K562 (cell line): ENCODE measurements around the gene EXT2.

ENCODE experiments used
- CBX3 ChIP-seq, 2 experiments: IDR thresholded peaks; 1 replicate in 1 of 2; 2 replicates in 1 of 2; pipeline ENCODE4 v1.6.1; 2012; ENCODE audit warnings: inconsistent platforms in 2 of 2, low read length in 2 of 2, borderline replicate concordance in 1 of 2, control low read depth in 1 of 2
- CEBPZ ChIP-seq: fragments of 150-350 bp; IDR thresholded peaks from 2 replicates; pipeline ENCODE4 v1.6.1; 2014; ENCODE audit warnings: low read depth, mild to moderate bottlenecking, low read length, borderline replicate concordance
- CHCHD3 ChIP-seq: fragments of 250-450 bp; sonication (Bioruptor Pico); IDR thresholded peaks from 2 replicates; pipeline ENCODE4 v2.1.2; 2022; ENCODE audit warnings: mild to moderate bottlenecking
- KAT2B ChIP-seq: IDR thresholded peaks from one replicate; pipeline ENCODE4 v1.6.1; 2012; ENCODE audit warnings: low read depth, mild to moderate bottlenecking, control low read depth, inconsistent platforms, low read length, moderate library complexity
- TBL1XR1 ChIP-seq, 2 experiments: IDR thresholded peaks; 2 replicates each; pipeline ENCODE4 v1.6.1; 2012; ENCODE audit warnings: improper control_type of control experiment in 2 of 2, low read length in 2 of 2, mild to moderate bottlenecking in 1 of 2
- XRCC5 ChIP-seq: fragments of 200-400 bp; formaldehyde crosslinking; IDR thresholded peaks from 2 replicates; pipeline ENCODE4 v1.6.1; 2017; ENCODE audit warnings: low read depth, mild to moderate bottlenecking, low read length
- ZC3H4 ChIP-seq: sonication (generic); formaldehyde crosslinking; IDR thresholded peaks from 2 replicates; pipeline ENCODE4 v1.9.0; 2021; ENCODE audit warnings: missing genetic modification reagents, borderline replicate concordance
- ZNF507 ChIP-seq: conservative IDR thresholded peaks from 2 replicates; pipeline ENCODE4 v1.6.1; 2017; ENCODE audit warnings: missing genetic modification characterization, missing compliant biosample characterization
- TF ChIP-seq, protein P1 (sequence below), 3 experiments: IDR thresholded peaks in 2 of 3; conservative IDR thresholded peaks in 1 of 3; 2 replicates each; pipeline ENCODE4 v1.5.1; 2011 to 2012; ENCODE audit warnings: low read length in 3 of 3, mild to moderate bottlenecking in 3 of 3, control low read depth in 2 of 3, improper control_type of control experiment in 1 of 3, inconsistent platforms in 1 of 3, low read depth in 1 of 3, mixed read lengths in 1 of 3, moderate library complexity in 1 of 3; ENCODE audit not compliant: insufficient read depth in 2 of 3
- TF ChIP-seq, protein P2 (sequence below), 2 experiments: fragments of 450-650 bp in 1 of 2; sonication (generic) in 1 of 2; formaldehyde crosslinking in 1 of 2; IDR thresholded peaks in 1 of 2; conservative IDR thresholded peaks in 1 of 2; 2 replicates each; pipeline versions ENCODE4 v1.6.1 to v1.8.1; 2016 to 2023; ENCODE audit warnings: mild to moderate bottlenecking in 2 of 2, moderate library complexity in 2 of 2, inconsistent platforms in 1 of 2, missing genetic modification reagents in 1 of 2

GRCh38 chr11:44116234-44116830, 20.9 kb downstream of the EXT2 start:
- TF ChIP-seq ZNF507 (tag) (no peak), CEBPZ (no peak), TBL1XR1 (IDR thresholded peaks at IDR 0.05; ENCODE audit: low read length in 2 of 2) (no peak), KAT2B (no peak), CHCHD3 (CRISPR knock-in tag) (no peak), XRCC5 (no peak), CBX3 (IDR thresholded peaks at IDR 0.05; ENCODE audit: borderline replicate concordance in 1 of 2, low read length in 2 of 2) (no peak), ZC3H4 (CRISPR knock-in tag) (no peak)
- TF ChIP-seq, protein P1, sequence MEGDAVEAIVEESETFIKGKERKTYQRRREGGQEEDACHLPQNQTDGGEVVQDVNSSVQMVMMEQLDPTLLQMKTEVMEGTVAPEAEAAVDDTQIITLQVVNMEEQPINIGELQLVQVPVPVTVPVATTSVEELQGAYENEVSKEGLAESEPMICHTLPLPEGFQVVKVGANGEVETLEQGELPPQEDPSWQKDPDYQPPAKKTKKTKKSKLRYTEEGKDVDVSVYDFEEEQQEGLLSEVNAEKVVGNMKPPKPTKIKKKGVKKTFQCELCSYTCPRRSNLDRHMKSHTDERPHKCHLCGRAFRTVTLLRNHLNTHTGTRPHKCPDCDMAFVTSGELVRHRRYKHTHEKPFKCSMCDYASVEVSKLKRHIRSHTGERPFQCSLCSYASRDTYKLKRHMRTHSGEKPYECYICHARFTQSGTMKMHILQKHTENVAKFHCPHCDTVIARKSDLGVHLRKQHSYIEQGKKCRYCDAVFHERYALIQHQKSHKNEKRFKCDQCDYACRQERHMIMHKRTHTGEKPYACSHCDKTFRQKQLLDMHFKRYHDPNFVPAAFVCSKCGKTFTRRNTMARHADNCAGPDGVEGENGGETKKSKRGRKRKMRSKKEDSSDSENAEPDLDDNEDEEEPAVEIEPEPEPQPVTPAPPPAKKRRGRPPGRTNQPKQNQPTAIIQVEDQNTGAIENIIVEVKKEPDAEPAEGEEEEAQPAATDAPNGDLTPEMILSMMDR (IDR thresholded peaks at IDR 0.05 in 2 of 3, conservative IDR thresholded peaks at IDR 0.05 in 1 of 3; ENCODE audit: insufficient read depth in 2 of 3, low read depth in 1 of 3, low read length in 3 of 3), result no peak
- TF ChIP-seq, protein P2, sequence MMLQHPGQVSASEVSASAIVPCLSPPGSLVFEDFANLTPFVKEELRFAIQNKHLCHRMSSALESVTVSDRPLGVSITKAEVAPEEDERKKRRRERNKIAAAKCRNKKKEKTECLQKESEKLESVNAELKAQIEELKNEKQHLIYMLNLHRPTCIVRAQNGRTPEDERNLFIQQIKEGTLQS (IDR thresholded peaks at IDR 0.05), result no peak
- TF ChIP-seq, protein P2 (CRISPR knock-in tag; conservative IDR thresholded peaks at IDR 0.05), result no peak
